ENCODE results near the gene DENND6B. TPM values are rescaled to one million over a fixed set of nuclear protein-coding genes. Genes with fewer than 3 reads are reported as not detected.

The DENND6B gene
- total and polyA plus RNA-seq, 2 experiments from 2014 or later: 0.71 to 1.3 TPM

DNA sequence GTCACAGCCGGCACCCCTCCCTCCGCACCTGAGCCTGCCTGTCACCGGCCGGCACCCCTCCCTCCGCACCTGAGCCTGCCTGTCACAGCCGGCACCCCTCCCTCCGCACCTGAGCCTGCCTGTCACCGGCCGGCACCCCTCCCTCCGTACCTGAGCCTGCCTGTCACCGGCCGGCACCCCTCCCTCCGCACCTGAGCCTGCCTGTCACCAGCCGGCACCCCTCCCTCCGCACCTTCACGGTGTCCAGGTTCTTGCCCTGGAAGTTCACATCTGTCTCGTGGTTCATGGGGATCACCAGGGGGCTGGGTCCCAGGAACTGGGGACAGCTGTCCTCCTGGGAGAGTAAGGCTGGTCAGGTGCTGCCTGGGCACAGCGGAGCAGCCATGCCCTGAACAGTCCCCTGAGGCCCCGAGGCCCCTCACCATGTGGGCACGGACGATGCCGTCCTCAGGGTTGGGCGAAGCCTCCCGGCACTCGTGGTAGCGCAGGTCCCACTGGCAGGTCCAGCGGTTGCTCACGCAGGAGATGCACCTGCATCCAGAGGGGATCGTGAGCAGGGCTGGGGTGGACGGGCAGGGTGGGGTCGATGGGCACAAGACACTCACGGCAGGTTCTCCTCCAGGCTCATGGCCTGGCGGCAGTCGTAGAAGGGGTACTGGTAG is 41.1 kb downstream of the DENND6B start:
- Histone ChIP-seq H3K4me2 (no peak overlapping the region), H3K4me3 (no peak overlapping the region), H3F3A (replicated peaks; ENCODE audit: low read depth) (no peaks in the 10 kb centered on the region), H2AFZ (no peak overlapping the region), H3K27ac (ENCODE audit: low read depth) (no peak overlapping the region), H3K79me2 (replicated peaks; ENCODE audit: insufficient read depth) (no peaks in the 10 kb centered on the region), H3K4me1 (ENCODE audit: insufficient read depth) (no peaks in the 10 kb centered on the region), H4K20me1 (replicated peaks; ENCODE audit: insufficient read depth) (no peaks in the 10 kb centered on the region), H3K9me2 (ENCODE audit: insufficient read depth) (no peaks in the 10 kb centered on the region), H3K36me3 (ENCODE audit: insufficient read depth) (no peaks in the 10 kb centered on the region), H3K27me3 (ENCODE audit: insufficient read depth) (no peaks in the 10 kb centered on the region)
- H3K36me3 Mint-ChIP-seq (ENCODE audit: low read depth): peaks cover 27% of the 10 kb centered on the region
- ATAC-seq: no peak
- H3K27me3 Mint-ChIP-seq (ENCODE audit: insufficient read depth, low read depth, poor library complexity): peaks cover 5% of the 10 kb centered on the region
- TF ChIP-seq, protein P1, sequence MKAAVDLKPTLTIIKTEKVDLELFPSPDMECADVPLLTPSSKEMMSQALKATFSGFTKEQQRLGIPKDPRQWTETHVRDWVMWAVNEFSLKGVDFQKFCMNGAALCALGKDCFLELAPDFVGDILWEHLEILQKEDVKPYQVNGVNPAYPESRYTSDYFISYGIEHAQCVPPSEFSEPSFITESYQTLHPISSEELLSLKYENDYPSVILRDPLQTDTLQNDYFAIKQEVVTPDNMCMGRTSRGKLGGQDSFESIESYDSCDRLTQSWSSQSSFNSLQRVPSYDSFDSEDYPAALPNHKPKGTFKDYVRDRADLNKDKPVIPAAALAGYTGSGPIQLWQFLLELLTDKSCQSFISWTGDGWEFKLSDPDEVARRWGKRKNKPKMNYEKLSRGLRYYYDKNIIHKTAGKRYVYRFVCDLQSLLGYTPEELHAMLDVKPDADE (IDR thresholded peaks at IDR 0.05): no peak
- no peak for TF ChIP-seq EZH2phosphoT487 (IDR thresholded peaks at IDR 0.05; ENCODE audit: unreplicated experiment)
- TF ChIP-seq CREB1 (CRISPR knock-in tag; IDR thresholded peaks at IDR 0.05; ENCODE audit: low read depth): no peak
- no peak for TF ChIP-seq NANOG (IDR thresholded peaks at IDR 0.05; ENCODE audit: borderline replicate concordance)
- TF ChIP-seq, protein P2, sequence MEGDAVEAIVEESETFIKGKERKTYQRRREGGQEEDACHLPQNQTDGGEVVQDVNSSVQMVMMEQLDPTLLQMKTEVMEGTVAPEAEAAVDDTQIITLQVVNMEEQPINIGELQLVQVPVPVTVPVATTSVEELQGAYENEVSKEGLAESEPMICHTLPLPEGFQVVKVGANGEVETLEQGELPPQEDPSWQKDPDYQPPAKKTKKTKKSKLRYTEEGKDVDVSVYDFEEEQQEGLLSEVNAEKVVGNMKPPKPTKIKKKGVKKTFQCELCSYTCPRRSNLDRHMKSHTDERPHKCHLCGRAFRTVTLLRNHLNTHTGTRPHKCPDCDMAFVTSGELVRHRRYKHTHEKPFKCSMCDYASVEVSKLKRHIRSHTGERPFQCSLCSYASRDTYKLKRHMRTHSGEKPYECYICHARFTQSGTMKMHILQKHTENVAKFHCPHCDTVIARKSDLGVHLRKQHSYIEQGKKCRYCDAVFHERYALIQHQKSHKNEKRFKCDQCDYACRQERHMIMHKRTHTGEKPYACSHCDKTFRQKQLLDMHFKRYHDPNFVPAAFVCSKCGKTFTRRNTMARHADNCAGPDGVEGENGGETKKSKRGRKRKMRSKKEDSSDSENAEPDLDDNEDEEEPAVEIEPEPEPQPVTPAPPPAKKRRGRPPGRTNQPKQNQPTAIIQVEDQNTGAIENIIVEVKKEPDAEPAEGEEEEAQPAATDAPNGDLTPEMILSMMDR (conservative IDR thresholded peaks at IDR 0.05; ENCODE audit: low read depth in 2 of 2): no peak
- no peak for TF ChIP-seq ZNF114 (CRISPR knock-in tag; IDR thresholded peaks at IDR 0.05)
- no peak for TF ChIP-seq ZNF331 (CRISPR knock-in tag; IDR thresholded peaks at IDR 0.05; ENCODE audit: low read depth)
- no peak for TF ChIP-seq STAT1 (IDR thresholded peaks at IDR 0.05; ENCODE audit: unreplicated experiment)
- TF ChIP-seq, protein P3, sequence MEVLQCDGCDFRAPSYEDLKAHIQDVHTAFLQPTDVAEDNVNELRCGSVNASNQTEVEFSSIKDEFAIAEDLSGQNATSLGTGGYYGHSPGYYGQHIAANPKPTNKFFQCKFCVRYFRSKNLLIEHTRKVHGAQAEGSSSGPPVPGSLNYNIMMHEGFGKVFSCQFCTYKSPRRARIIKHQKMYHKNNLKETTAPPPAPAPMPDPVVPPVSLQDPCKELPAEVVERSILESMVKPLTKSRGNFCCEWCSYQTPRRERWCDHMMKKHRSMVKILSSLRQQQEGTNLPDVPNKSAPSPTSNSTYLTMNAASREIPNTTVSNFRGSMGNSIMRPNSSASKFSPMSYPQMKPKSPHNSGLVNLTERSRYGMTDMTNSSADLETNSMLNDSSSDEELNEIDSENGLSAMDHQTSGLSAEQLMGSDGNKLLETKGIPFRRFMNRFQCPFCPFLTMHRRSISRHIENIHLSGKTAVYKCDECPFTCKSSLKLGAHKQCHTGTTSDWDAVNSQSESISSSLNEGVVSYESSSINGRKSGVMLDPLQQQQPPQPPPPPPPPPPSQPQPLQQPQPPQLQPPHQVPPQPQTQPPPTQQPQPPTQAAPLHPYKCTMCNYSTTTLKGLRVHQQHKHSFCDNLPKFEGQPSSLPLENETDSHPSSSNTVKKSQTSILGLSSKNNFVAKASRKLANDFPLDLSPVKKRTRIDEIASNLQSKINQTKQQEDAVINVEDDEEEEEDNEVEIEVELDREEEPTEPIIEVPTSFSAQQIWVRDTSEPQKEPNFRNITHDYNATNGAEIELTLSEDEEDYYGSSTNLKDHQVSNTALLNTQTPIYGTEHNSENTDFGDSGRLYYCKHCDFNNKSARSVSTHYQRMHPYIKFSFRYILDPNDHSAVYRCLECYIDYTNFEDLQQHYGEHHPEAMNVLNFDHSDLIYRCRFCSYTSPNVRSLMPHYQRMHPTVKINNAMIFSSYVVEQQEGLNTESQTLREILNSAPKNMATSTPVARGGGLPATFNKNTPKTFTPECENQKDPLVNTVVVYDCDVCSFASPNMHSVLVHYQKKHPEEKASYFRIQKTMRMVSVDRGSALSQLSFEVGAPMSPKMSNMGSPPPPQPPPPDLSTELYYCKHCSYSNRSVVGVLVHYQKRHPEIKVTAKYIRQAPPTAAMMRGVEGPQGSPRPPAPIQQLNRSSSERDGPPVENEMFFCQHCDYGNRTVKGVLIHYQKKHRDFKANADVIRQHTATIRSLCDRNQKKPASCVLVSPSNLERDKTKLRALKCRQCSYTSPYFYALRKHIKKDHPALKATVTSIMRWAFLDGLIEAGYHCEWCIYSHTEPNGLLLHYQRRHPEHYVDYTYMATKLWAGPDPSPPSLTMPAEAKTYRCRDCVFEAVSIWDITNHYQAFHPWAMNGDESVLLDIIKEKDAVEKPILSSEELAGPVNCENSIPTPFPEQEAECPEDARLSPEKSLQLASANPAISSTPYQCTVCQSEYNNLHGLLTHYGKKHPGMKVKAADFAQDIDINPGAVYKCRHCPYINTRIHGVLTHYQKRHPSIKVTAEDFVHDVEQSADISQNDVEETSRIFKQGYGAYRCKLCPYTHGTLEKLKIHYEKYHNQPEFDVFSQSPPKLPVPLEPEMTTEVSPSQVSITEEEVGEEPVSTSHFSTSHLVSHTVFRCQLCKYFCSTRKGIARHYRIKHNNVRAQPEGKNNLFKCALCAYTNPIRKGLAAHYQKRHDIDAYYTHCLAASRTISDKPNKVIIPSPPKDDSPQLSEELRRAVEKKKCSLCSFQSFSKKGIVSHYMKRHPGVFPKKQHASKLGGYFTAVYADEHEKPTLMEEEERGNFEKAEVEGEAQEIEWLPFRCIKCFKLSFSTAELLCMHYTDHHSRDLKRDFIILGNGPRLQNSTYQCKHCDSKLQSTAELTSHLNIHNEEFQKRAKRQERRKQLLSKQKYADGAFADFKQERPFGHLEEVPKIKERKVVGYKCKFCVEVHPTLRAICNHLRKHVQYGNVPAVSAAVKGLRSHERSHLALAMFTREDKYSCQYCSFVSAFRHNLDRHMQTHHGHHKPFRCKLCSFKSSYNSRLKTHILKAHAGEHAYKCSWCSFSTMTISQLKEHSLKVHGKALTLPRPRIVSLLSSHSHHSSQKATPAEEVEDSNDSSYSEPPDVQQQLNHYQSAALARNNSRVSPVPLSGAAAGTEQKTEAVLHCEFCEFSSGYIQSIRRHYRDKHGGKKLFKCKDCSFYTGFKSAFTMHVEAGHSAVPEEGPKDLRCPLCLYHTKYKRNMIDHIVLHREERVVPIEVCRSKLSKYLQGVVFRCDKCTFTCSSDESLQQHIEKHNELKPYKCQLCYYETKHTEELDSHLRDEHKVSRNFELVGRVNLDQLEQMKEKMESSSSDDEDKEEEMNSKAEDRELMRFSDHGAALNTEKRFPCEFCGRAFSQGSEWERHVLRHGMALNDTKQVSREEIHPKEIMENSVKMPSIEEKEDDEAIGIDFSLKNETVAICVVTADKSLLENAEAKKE (CRISPR knock-in tag; IDR thresholded peaks at IDR 0.05): no peak
- TF ChIP-seq EZH2 (IDR thresholded peaks at IDR 0.05; ENCODE audit: low read depth, unreplicated experiment): no peak
- TF ChIP-seq, protein P4, sequence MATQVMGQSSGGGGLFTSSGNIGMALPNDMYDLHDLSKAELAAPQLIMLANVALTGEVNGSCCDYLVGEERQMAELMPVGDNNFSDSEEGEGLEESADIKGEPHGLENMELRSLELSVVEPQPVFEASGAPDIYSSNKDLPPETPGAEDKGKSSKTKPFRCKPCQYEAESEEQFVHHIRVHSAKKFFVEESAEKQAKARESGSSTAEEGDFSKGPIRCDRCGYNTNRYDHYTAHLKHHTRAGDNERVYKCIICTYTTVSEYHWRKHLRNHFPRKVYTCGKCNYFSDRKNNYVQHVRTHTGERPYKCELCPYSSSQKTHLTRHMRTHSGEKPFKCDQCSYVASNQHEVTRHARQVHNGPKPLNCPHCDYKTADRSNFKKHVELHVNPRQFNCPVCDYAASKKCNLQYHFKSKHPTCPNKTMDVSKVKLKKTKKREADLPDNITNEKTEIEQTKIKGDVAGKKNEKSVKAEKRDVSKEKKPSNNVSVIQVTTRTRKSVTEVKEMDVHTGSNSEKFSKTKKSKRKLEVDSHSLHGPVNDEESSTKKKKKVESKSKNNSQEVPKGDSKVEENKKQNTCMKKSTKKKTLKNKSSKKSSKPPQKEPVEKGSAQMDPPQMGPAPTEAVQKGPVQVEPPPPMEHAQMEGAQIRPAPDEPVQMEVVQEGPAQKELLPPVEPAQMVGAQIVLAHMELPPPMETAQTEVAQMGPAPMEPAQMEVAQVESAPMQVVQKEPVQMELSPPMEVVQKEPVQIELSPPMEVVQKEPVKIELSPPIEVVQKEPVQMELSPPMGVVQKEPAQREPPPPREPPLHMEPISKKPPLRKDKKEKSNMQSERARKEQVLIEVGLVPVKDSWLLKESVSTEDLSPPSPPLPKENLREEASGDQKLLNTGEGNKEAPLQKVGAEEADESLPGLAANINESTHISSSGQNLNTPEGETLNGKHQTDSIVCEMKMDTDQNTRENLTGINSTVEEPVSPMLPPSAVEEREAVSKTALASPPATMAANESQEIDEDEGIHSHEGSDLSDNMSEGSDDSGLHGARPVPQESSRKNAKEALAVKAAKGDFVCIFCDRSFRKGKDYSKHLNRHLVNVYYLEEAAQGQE (IDR thresholded peaks at IDR 0.05; ENCODE audit: unreplicated experiment): no peak
- no peak for TF ChIP-seq JUNB (IDR thresholded peaks at IDR 0.05; ENCODE audit: unreplicated experiment)
- no peak for TF ChIP-seq POLR2AphosphoS5 (IDR thresholded peaks at IDR 0.05; ENCODE audit: low read depth)
- H3K27ac Mint-ChIP-seq: no peak overlapping the region
- DNase-seq (ENCODE audit: low spot score): no peak
- no peaks in the 10 kb centered on the region for H3K4me1 Mint-ChIP-seq
- H3K4me3 Mint-ChIP-seq: no peak overlapping the region
- H3K9me3 Mint-ChIP-seq: no peaks in the 10 kb centered on the region

Data from GM23338 (cell line).